A549 (cell line): Measurements from ENCODE around the gene ZRANB3. TPM values are rescaled to one million over a fixed set of nuclear protein-coding genes. Genes with fewer than 3 reads are reported as not detected.

Experiments used
- ATAC-seq, 2 experiments: fragments of 200-7000 bp in 1 of 2; fragments of >200 bp in 1 of 2; cut with Nextera tagmentation in 1 of 2; cut with Tn5 transposase in 1 of 2; 3 replicates each; pipeline versions ENCODE4 v1.8.0 to v1.9.1; 2018 to 2020; ENCODE audit warnings: mild to moderate bottlenecking in 1 of 2, moderate library complexity in 1 of 2
- CTCF ChIA-PET: fragments of 300-600 bp; sonication (Branson Sonifier 250); formaldehyde crosslinking; extraction: SDS; loops from one replicate; lab custom pipeline; 2021; ENCODE audit warnings: antibody characterized with exemption, inconsistent platforms; lab: Yijun Ruan, JAX
- POLR2A ChIA-PET: fragments of 350-600 bp; formaldehyde crosslinking; extraction: SDS; loops from one replicate; lab custom pipeline; 2021; ENCODE audit warnings: antibody characterized with exemption, inconsistent platforms; lab: Yijun Ruan, JAX
- DNase-seq, 2 experiments: peaks; one replicate each; pipeline versions ENCODE4 v3.0.0 to v3.0.0-alpha.2; 2011 to 2016; ENCODE audit warnings: low read depth in 1 of 2, low spot score in 1 of 2
- FAIRE-seq: peaks from 2 replicates; lab custom pipeline; 2011; peaks lifted over from hg19 to GRCh38; lab: Jason Lieb, UNC
- H3K27ac ChIP-seq, 2 experiments: fragments of >200 bp; sonication (Bioruptor Twin); formaldehyde crosslinking; 3 replicates each; pipeline ENCODE4 v1.5.1; 2016 to 2017
- H3K4me1 ChIP-seq: fragments of >200 bp; sonication (Bioruptor Twin); formaldehyde crosslinking; 3 replicates; pipeline ENCODE4 v1.6.1; 2016
- H3K4me2 ChIP-seq: fragments of >200 bp; sonication (Bioruptor Twin); formaldehyde crosslinking; 3 replicates; pipeline ENCODE4 v1.6.1; 2016
- H3K4me3 ChIP-seq: fragments of >200 bp; sonication (Bioruptor Twin); formaldehyde crosslinking; 3 replicates; pipeline ENCODE4 v1.5.1; 2016
- H3K9me3 ChIP-seq: fragments of >200 bp; sonication (Bioruptor Twin); formaldehyde crosslinking; 3 replicates; pipeline ENCODE4 v1.6.1; 2016
- BCL3 ChIP-seq: fragments of >200 bp; sonication (Bioruptor Twin); formaldehyde crosslinking; IDR thresholded peaks from 3 replicates; pipeline ENCODE4 v1.6.1; 2016
- BHLHE40 ChIP-seq: IDR thresholded peaks from 2 replicates; pipeline ENCODE4 v1.6.1; 2012; ENCODE audit warnings: low read depth, low read length, inconsistent platforms
- CBX2 ChIP-seq: fragments of 200-600 bp; sonication (generic); IDR thresholded peaks from 2 replicates; pipeline ENCODE4 v1.6.1; 2016; ENCODE audit warnings: low read depth, mild to moderate bottlenecking, borderline replicate concordance
- ELK1 ChIP-seq: fragments of 150-350 bp; IDR thresholded peaks from 2 replicates; pipeline ENCODE4 v1.6.1; 2014; ENCODE audit warnings: low read depth, mild to moderate bottlenecking, low read length
- ESRRA ChIP-seq: fragments of 150-350 bp; IDR thresholded peaks from 2 replicates; pipeline ENCODE4 v1.6.1; 2014; ENCODE audit warnings: mild to moderate bottlenecking, low read length, borderline replicate concordance
- FOSB ChIP-seq: fragments of 250-450 bp; sonication (Bioruptor Pico); IDR thresholded peaks from 2 replicates; pipeline ENCODE4 v1.5.0; 2020; ENCODE audit warnings: mild to moderate bottlenecking, moderate library complexity
- GATA3 ChIP-seq: IDR thresholded peaks from 2 replicates; pipeline ENCODE4 v1.6.1; 2012; ENCODE audit warnings: borderline replicate concordance
- HDAC2 ChIP-seq: fragments of 200-600 bp; sonication (generic); IDR thresholded peaks from 2 replicates; pipeline ENCODE4 v1.6.1; 2016
- HEYL ChIP-seq: fragments of 250-450 bp; sonication (Bioruptor Pico); IDR thresholded peaks from 2 replicates; pipeline ENCODE4 v1.8.0; 2021; ENCODE audit warnings: mild to moderate bottlenecking, moderate library complexity
- HMGXB4 ChIP-seq: fragments of 250-450 bp; sonication (Bioruptor Pico); IDR thresholded peaks from 2 replicates; pipeline ENCODE4 v1.5.0; 2021; ENCODE audit warnings: mild to moderate bottlenecking, moderate library complexity, borderline replicate concordance
- HOXB13 ChIP-seq: fragments of 250-450 bp; sonication (Bioruptor Pico); IDR thresholded peaks from 2 replicates; pipeline ENCODE4 v1.5.0; 2020; ENCODE audit warnings: low read depth, mild to moderate bottlenecking, moderate library complexity
- HOXB5 ChIP-seq: fragments of 250-450 bp; sonication (Bioruptor Pico); IDR thresholded peaks from 2 replicates; pipeline ENCODE4 v1.5.0; 2020; ENCODE audit warnings: mild to moderate bottlenecking, moderate library complexity
- JUNB ChIP-seq: fragments of >200 bp; sonication (Bioruptor Twin); formaldehyde crosslinking; IDR thresholded peaks from 2 replicates; pipeline ENCODE4 v1.6.1; 2016
- KDM1A ChIP-seq: fragments of 200-600 bp; sonication (generic); IDR thresholded peaks from 2 replicates; pipeline ENCODE4 v1.6.1; 2016; ENCODE audit warnings: low read depth, mild to moderate bottlenecking
- MAFK ChIP-seq: fragments of 450-650 bp; IDR thresholded peaks from 2 replicates; pipeline ENCODE4 v1.6.1; 2014; ENCODE audit not compliant: partially characterized antibody
- MYC ChIP-seq: IDR thresholded peaks from 2 replicates; pipeline ENCODE4 v1.6.1; 2012; ENCODE audit warnings: mild to moderate bottlenecking, inconsistent platforms, low read length, improper control_type of control experiment, borderline replicate concordance
- NR3C1 ChIP-seq: fragments of >200 bp; sonication (Bioruptor Twin); formaldehyde crosslinking; IDR thresholded peaks from 3 replicates; pipeline ENCODE4 v1.6.1; 2017
- PBX3 ChIP-seq: IDR thresholded peaks from 2 replicates; pipeline ENCODE4 v1.6.1; 2012
- POLR2AphosphoS2 ChIP-seq: conservative IDR thresholded peaks from 2 replicates; pipeline ENCODE4 v1.6.1; 2012; ENCODE audit warnings: low read length, improper control_type of control experiment, inconsistent platforms
- RARB ChIP-seq: fragments of 250-450 bp; sonication (Bioruptor Pico); IDR thresholded peaks from 2 replicates; pipeline ENCODE4 v1.8.0; 2021; ENCODE audit warnings: mild to moderate bottlenecking, moderate library complexity
- RCOR1 ChIP-seq: fragments of 150-350 bp; IDR thresholded peaks from 2 replicates; pipeline ENCODE4 v1.6.1; 2014; ENCODE audit warnings: antibody characterized with exemption, low read length, low read depth
- RNF2 ChIP-seq: fragments of 200-600 bp; sonication (generic); IDR thresholded peaks from 2 replicates; pipeline ENCODE4 v1.6.1; 2016; ENCODE audit warnings: low read depth, mild to moderate bottlenecking, antibody characterized with exemption, moderate library complexity, borderline replicate concordance
- SREBF2 ChIP-seq: fragments of 450-650 bp; IDR thresholded peaks from 2 replicates; pipeline ENCODE4 v1.6.1; 2014; ENCODE audit warnings: mild to moderate bottlenecking, moderate library complexity
- WGBS: methylation state at CpG from one replicate; pipeline ENCODE4 v1.1.6; 2017; ENCODE audit errors: missing lambda C conversion rate; 5-methylcytosine and 5-hydroxymethylcytosine counted together
- polyA plus RNA-seq, 4 experiments: library from polyadenylated mRNA; depleted of rRNA in 3 of 4; stranded (reverse); fragments of >200 nt; fragmentation: RNase III in 1 of 4; extraction: RNeasy Plus Mini Kit Qiagen cat#74134 plus additional on column Dnase treatment in 1 of 4; gene quantifications; 2 replicates in 3 of 4; 3 replicates in 1 of 4; pipeline ENCODE4 v1.2.3, GENCODE V29; 2011 to 2017
- TF ChIP-seq, protein P1 (sequence below): fragments of 250-450 bp; sonication (Bioruptor Pico); IDR thresholded peaks from 2 replicates; pipeline ENCODE4 v1.5.0; 2020; ENCODE audit warnings: low read depth, mild to moderate bottlenecking, moderate library complexity

The ZRANB3 gene
- polyA plus RNA-seq, 2 of the 4 experiments (the other 2 are of a cell fraction), result 6.2 to 12.4 TPM

DNA sequence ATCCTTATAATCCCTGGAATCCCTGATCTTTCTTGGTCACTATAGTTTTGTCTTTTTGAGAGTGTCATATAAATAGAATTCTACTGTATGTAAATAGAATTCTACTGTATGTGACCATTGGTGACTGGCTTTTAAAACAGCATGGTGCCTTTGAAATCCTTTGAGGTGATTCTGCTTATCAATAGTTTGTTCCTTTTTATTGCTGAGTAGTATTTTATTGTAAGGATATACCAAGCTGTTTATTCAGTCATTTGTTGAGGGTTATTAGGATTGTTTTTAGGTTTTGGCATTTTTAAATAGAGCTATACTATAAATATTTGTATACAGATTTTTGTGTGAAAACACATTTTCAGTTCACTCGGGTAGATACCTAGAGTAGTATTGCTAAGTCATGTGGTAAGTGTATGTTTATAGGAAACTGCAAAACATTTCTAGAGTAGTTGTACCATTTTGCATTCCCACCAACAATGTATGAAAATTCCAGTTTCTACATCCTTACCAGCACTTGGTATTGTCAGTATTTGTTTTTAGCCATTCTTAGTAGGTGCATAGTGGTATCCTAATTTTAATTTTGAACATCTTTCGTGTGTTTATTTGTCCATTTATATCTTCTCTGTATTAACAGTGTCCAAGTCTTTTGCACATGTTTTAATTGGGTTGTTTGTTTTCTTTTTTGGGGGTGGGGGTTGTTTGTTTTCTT, 433.3 kb downstream of the ZRANB3 start:
- Histone ChIP-seq H3K4me3 (no peak overlapping the region), H3K4me2 (no peak overlapping the region), H3K27ac (no peak overlapping the region), H3K9me3 (no peaks in the 10 kb centered on the region), H3K4me1 (peaks cover 13% of the 10 kb centered on the region)
- TF ChIP-seq RCOR1 (no peak), HMGXB4 (CRISPR knock-in tag) (no peak), ESRRA (no peak), ELK1 (no peak), CBX2 (no peak), POLR2AphosphoS2 (no peak), HDAC2 (no peak), GATA3 (no peak), SREBF2 (no peak), RNF2 (no peak), NR3C1 (no peak), MYC (no peak), HOXB13 (CRISPR knock-in tag) (no peak), HOXB5 (CRISPR knock-in tag) (no peak), JUNB (no peak), KDM1A (no peak), HEYL (CRISPR knock-in tag) (no peak), BCL3 (no peak)
- TF ChIP-seq, protein P1, sequence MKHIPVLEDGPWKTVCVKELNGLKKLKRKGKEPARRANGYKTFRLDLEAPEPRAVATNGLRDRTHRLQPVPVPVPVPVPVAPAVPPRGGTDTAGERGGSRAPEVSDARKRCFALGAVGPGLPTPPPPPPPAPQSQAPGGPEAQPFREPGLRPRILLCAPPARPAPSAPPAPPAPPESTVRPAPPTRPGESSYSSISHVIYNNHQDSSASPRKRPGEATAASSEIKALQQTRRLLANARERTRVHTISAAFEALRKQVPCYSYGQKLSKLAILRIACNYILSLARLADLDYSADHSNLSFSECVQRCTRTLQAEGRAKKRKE (CRISPR knock-in tag), result no peak
- CTCF ChIA-PET, result no interaction called here
- POLR2A ChIA-PET, result no interaction called here
- no peak for DNase-seq
- FAIRE-seq, result no peak
- ATAC-seq, result no peak
- 93% methylated on average over 2 of the region's 2 CpGs for WGBS

DNA sequence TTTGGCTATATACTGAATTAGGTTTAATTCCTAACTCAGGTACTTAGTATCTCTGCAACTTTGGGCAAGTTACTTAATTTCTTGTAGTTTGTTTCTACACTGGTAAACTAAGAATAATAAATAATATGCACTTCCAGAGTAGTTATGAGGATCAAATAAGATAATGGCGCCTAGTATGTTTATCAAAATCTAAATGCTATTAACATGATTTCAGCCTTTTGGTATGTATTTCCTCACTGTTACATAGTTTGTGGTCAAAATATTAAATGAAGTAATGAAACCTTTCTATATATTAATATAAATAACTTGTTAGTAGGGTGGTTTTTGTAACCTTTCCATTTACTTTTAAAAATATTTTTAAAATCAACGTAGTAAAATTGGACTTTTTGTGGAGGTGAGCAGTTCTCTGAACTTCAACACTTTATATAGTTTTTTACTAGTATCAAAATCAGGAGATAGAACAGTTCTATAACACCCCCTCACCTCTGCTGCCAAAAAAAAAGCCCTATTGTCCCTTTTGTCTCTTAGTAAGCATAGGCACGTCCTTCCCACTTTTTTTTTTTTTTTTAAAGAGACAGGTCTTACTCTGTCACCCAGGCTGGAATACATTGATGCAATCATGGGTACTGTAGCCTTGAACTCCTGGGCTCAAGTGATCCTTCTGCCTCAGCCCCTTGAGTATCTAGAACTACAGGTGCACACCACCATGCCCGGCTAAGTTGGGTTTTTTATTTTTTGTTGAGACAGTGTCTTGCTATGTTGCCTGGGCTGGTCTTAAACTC, 434.2 kb downstream of the ZRANB3 start:
- ATAC-seq, result no peak
- 79% methylated on average over 4 of the region's 4 CpGs for WGBS
- H3K4me3 ChIP-seq, result no peak overlapping the region
- FAIRE-seq, result no peak
- ChIA-PET CTCF (no interaction called here), POLR2A (no interaction called here)
- H3K4me2 ChIP-seq, result no peak overlapping the region
- DNase-seq, result no peak
- no peak overlapping the region for H3K27ac ChIP-seq
- peaks cover 22% of the 10 kb centered on the region for H3K4me1 ChIP-seq
- TF ChIP-seq RCOR1 (no peak), GATA3 (no peak), MAFK (no peak), RARB (CRISPR knock-in tag) (no peak), PBX3 (no peak), FOSB (no peak), BHLHE40 (no peak)
- no peaks in the 10 kb centered on the region for H3K9me3 ChIP-seq
